Stimulated activated effector memory CD8-positive, alpha-beta T cell treated with anti-CD3 and anti-CD28 coated beads, Interleukin-12 subunit alpha, Interleukin-12 subunit beta, amount 100 ng/mL, for 72 hours (primary cell): ENCODE results near the gene ANKH.
A peak's percentile ranks its signal among the peaks of the same experiment; 100 is the strongest.
"Not testable (repeated sequence)": the region's sequence is repeated elsewhere in the genome, so short reads cannot be mapped to it uniquely, and the experiment has no call there.

ENCODE experiments used
- ATAC-seq: fragments of 150-1000 bp; cut with Tn5 transposase; 2 replicates; pipeline ENCODE4 v1.10.0; 2021
- DNase-seq, 2 donors: peaks; one replicate each; pipeline ENCODE4 v3.0.0; 2021 to 2022; ENCODE audit warnings: low spot score in 2 of 2
- H3K27ac Mint-ChIP-seq: one replicate; pipeline ENCODE4 v1.8.0; 2022; ENCODE audit warnings: mild to moderate bottlenecking, mixed read lengths
- H3K36me3 Mint-ChIP-seq: one replicate; pipeline ENCODE4 v1.8.0; 2022; ENCODE audit warnings: mild to moderate bottlenecking, mixed read lengths
- H3K4me1 Mint-ChIP-seq: one replicate; pipeline ENCODE4 v1.8.0; 2022; ENCODE audit warnings: mixed read lengths
- H3K4me3 Mint-ChIP-seq: one replicate; pipeline ENCODE4 v1.8.0; 2022; ENCODE audit warnings: mild to moderate bottlenecking, mixed read lengths
- H3K9me3 Mint-ChIP-seq: one replicate; pipeline ENCODE4 v1.8.0; 2022; ENCODE audit warnings: mixed read lengths

The ANKH gene

DNA sequence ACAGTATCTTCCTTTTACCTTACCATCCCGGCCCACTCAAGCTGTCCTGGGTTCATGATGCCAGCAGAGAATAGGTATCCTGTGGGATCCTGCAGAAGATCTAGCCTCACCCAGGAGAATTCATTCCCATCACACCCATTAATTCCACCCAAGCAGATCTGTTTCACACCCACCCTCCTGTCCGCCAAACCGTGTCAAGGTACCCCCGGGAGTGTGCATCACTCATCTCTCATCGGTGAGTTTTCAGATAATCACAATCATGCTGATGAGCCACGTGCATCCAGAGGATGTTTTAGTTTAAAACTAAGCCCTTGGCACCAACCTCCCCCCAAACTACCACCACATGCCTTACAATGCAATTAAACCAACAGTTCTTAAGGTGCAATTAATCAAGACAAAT lies 18.8 kb downstream of the ANKH start:
- ATAC-seq (no peak), DNase-seq (no peak)
- no peak overlapping the region for H3K27ac Mint-ChIP-seq
- H3K4me3 Mint-ChIP-seq: no peak overlapping the region
- H3K36me3 Mint-ChIP-seq: peaks cover 37% of the 10 kb centered on the region
- no peaks in the 10 kb centered on the region for H3K9me3 Mint-ChIP-seq
- H3K4me1 Mint-ChIP-seq: peaks cover 20% of the 10 kb centered on the region

DNA sequence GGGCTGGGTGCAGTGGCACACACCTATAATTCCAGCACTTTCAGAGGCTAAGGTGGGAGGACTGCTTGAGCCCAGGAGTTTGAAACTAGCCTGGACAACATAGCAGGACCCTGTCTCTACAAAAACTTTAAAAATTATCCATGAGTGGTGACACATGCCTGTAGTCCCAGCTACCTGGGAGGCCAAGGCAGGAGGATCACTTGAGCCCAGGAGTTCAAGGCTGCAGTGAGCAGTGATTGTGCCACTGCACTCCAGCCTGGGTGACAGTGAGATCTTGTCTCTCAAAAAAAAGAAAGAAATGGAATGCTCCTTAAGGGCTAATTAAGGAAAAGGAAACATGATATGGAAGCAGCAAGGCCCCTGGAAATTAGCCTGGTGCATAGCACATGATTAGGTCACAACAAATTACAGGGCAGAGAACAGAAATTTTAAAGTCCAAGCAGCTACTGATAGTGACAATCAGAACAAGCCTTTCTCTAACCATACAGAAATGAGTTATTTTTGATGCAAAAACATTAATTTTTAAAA lies 19.5 kb downstream of the ANKH start:
- DNase-seq (no peak), ATAC-seq (no peak)
- peaks cover 20% of the 10 kb centered on the region for H3K4me1 Mint-ChIP-seq
- no peaks in the 10 kb centered on the region for H3K9me3 Mint-ChIP-seq
- peaks cover 33% of the 10 kb centered on the region for H3K36me3 Mint-ChIP-seq
- no peak overlapping the region for H3K27ac Mint-ChIP-seq
- H3K4me3 Mint-ChIP-seq: no peak overlapping the region

DNA sequence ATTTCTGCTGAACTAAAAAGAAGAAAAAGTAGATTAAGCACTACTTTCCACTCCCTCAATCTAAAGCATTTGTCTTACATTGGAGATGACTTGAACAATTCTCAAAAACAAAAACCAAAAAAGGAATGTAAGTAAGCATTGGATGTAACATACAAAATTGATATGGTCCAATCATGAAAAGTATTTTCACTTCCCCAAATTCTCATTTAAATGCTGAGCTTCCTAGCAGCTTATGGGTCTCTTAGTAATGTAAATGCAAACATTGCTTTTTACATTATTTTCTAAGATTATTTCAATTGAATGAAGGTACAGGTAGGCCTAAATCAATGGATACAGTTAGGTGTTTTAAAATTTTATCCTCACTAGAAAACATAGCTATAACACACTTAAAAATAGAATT lies 20.0 kb downstream of the ANKH start:
- ATAC-seq (no peak), DNase-seq (no peak)
- peaks cover 37% of the 10 kb centered on the region for H3K36me3 Mint-ChIP-seq
- H3K4me1 Mint-ChIP-seq: peaks cover 20% of the 10 kb centered on the region
- H3K9me3 Mint-ChIP-seq: no peaks in the 10 kb centered on the region
- no peak overlapping the region for H3K27ac Mint-ChIP-seq
- H3K4me3 Mint-ChIP-seq: no peak overlapping the region

DNA sequence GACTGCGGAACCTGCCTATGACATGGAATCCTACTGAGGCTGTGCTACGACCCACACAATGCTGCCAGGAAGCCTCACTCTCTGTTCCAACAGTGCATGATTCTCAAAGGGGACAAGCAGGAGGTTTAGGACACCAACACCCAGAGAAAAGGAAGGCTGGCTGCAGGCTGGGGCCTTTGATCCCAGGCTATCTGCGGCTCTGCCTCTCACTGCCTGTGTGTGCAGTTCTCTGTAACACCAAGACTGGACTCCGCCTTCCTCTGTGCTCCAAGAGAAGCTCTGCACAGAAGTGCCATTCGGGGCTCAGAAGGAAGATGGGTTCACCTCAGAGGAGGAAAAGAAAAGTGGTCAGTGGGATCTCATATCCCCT lies 20.5 kb downstream of the ANKH start:
- no peak overlapping the region for H3K27ac Mint-ChIP-seq
- no peaks in the 10 kb centered on the region for H3K9me3 Mint-ChIP-seq
- peaks cover 20% of the 10 kb centered on the region for H3K4me1 Mint-ChIP-seq
- no peak for DNase-seq
- no peak for ATAC-seq
- no peak overlapping the region for H3K4me3 Mint-ChIP-seq
- H3K36me3 Mint-ChIP-seq: peaks cover 40% of the 10 kb centered on the region

DNA sequence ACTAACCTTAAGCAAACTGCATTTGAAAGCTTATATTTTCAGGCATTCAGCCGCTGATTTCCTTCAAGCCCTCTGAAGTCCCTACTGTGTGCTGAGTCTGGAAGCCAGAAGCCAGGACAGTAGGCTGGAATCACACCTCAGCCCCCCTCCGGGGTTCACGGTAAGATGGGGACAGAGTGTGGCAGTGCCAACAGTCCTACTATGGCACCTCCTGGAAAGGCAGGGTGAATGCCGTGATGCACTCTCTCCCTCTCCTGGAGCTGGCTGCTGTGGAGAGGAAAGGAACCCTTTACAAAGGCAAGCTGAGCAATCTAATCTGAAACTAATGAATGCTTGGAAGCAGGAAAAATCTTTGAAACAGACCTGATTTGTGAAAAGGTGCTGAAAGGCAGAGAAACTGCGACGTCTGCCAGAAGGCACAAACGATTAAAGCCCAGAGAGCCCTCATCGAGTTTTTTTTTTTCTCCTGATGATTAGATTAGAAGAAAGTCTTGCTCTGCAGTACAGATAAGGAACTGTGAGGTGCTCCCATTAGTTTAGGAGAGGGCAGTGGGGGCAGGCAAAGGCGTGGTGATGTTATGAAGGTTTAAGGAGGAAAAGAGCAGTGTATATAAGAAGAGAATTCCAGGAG lies 21.0 kb downstream of the ANKH start:
- H3K4me1 Mint-ChIP-seq: peaks cover 20% of the 10 kb centered on the region
- no peak overlapping the region for H3K4me3 Mint-ChIP-seq
- no peak overlapping the region for H3K27ac Mint-ChIP-seq
- ATAC-seq: no peak
- H3K36me3 Mint-ChIP-seq: peaks cover 40% of the 10 kb centered on the region
- no peaks in the 10 kb centered on the region for H3K9me3 Mint-ChIP-seq
- DNase-seq: no peak

DNA sequence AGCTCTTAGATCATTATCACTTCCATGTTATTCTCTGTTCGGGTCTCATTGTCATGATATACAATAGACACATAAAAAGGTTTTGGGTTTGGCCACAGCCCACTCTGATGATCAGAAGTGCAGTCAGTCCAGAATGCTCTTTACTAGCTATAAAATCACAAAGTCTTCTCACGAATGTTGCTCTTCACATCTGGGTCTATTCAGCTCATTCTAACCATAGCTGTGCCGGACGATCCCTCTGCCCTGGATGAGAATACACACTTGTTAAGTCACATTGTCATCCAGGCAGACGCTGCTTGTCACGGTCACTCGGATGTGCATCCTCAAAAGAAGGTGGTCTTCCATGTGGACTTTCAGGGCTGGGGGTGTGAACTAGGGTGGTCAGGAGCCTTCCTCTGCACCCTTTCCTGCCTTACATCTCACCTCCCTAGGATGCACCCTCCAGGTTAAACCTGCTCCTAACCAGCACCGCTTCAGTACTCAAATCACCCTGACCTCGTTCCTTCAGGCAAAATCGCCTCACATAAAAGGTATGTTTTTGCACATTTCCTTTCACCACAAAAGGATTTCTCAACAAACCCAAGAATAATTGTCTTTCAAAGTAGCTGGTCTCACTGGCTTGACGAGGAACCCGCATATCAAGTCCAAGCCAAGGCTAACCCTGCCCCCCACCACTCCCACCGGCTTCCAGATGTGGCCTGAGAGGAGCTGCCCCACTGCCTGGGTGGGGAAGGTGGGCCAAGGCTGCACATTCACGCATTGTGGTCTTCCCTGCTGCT lies 21.9 kb downstream of the ANKH start:
- Mint-ChIP-seq H3K4me1 (peaks cover 12% of the 10 kb centered on the region), H3K9me3 (no peaks in the 10 kb centered on the region), H3K27ac (peak overlapping the region; percentile 10), H3K36me3 (peaks cover 40% of the 10 kb centered on the region), H3K4me3 (no peak overlapping the region)
- ATAC-seq: no peak
- no peak for DNase-seq

DNA sequence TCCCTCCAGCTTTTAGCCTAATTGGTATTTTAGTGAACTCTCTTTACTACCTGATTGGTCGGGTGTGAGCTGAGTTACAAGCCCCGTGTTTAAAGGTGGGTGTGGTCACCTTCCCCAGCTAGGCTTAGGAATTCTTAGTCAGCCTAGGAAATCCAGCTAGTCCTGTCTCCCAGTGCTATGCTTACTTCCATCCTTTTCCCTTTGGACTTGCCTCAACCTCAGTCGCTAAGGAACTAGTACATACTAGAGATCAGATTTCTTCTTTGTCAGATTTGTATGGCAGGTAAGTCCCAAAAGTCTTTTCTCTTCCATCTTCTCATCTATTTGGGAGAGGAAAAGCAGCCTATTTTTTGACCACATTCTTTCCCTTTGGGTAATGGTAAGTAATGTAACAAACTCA lies 22.6 kb downstream of the ANKH start:
- not testable (repeated sequence) for DNase-seq, H3K27ac Mint-ChIP-seq, H3K4me3 Mint-ChIP-seq, H3K9me3 Mint-ChIP-seq, ATAC-seq
- peaks cover 10% of the 10 kb centered on the region for H3K4me1 Mint-ChIP-seq
- H3K36me3 Mint-ChIP-seq: peaks cover 40% of the 10 kb centered on the region

DNA sequence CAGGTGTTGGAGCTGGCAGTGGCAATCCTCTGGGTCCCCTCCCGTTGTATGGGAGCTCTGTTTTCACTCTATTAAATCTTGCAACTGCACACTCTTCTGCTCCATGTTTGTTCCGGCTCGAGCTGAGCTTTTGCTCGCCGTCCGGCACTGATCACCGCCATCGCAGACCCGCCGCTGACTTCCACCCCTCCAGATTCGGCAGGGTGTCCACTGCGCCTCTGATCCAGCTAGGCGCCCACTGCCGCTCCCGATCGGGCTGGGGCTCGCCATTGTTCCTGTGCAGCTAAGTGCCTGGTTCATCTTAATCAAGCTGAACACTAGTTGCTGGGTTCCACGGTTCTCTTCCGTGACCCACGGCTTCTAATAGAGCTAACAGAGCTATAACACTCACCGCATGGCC lies 23.2 kb downstream of the ANKH start:
- Mint-ChIP-seq H3K36me3 (peaks cover 43% of the 10 kb centered on the region), H3K4me3 (no peak overlapping the region), H3K4me1 (peaks cover 10% of the 10 kb centered on the region), H3K9me3 (no peaks in the 10 kb centered on the region), H3K27ac (no peak overlapping the region)
- DNase-seq (no peak), ATAC-seq (no peak)

DNA sequence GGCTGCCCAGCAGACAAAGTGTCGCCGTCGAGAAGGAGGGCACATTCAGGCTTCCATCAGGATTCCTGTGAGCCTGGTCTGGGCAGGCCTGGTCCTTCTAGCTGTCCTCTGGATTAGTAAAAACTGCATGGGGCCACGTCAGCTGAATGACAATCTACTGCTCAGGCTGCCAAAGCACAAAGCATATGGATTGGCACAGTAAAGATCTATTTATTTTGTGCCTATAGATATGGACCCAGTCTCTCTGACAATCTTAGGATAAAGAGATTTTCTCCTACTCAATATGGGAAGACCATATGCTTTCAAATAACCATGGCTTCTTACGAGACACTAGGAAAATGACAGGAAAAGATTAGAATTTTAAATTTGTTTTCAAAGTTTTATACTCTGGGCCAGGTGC lies 24.1 kb downstream of the ANKH start:
- H3K36me3 Mint-ChIP-seq: peaks cover 48% of the 10 kb centered on the region
- H3K9me3 Mint-ChIP-seq: no peaks in the 10 kb centered on the region
- ATAC-seq (no peak), DNase-seq (no peak)
- peaks cover 6% of the 10 kb centered on the region for H3K4me1 Mint-ChIP-seq
- no peak overlapping the region for H3K27ac Mint-ChIP-seq
- no peak overlapping the region for H3K4me3 Mint-ChIP-seq

DNA sequence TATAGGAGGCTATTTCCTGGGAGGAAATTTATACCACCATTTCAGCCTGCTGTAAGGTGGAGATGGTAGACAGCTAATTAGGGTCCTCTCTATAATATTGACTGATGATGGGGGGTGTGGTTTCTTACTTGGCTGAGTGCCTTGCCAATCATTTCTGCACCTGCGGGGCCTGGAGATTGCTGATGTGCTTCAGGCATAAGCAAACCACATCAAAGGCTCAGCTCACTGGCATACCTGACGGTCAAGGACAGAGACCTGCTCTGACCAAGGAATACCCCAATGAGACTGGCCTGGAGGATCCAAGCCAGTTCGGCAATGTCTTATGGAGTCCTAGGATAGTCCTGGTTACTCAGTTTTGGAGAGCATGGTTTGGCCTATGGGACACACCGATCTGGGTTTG lies 29.5 kb downstream of the ANKH start:
- ATAC-seq (no peak), DNase-seq (no peak)
- H3K36me3 Mint-ChIP-seq: peaks cover 48% of the 10 kb centered on the region

DNA sequence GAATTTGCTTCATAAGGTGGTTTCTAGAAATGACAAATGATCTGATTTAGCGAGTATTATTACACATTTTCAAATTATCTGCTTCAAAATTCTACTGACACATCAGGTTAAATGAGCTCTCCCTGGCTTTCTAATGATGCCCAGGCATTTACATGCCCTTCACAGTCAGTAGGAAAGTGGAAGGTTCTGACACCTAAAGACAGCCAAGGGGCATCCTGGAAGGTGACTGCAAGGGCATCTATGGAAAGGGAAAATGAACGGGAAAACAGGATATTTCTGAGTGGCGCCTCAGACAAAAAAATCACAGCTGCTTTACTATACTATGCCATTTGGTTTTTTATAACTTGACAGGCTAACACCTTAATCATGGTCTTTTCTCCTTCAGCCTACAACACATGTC lies 31.0 kb downstream of the ANKH start:
- no peaks in the 10 kb centered on the region for H3K9me3 Mint-ChIP-seq
- peaks cover 9% of the 10 kb centered on the region for H3K4me1 Mint-ChIP-seq
- no peak overlapping the region for H3K4me3 Mint-ChIP-seq
- no peak overlapping the region for H3K27ac Mint-ChIP-seq
- DNase-seq: no peak
- ATAC-seq: no peak
- peaks cover 41% of the 10 kb centered on the region for H3K36me3 Mint-ChIP-seq

More for the DNA sequence above, 29.5 kb downstream of the ANKH start:
- no peaks in the 10 kb centered on the region for H3K9me3 Mint-ChIP-seq
- no peak overlapping the region for H3K27ac Mint-ChIP-seq
- H3K4me1 Mint-ChIP-seq: peaks cover 8% of the 10 kb centered on the region
- H3K4me3 Mint-ChIP-seq: no peak overlapping the region

DNA sequence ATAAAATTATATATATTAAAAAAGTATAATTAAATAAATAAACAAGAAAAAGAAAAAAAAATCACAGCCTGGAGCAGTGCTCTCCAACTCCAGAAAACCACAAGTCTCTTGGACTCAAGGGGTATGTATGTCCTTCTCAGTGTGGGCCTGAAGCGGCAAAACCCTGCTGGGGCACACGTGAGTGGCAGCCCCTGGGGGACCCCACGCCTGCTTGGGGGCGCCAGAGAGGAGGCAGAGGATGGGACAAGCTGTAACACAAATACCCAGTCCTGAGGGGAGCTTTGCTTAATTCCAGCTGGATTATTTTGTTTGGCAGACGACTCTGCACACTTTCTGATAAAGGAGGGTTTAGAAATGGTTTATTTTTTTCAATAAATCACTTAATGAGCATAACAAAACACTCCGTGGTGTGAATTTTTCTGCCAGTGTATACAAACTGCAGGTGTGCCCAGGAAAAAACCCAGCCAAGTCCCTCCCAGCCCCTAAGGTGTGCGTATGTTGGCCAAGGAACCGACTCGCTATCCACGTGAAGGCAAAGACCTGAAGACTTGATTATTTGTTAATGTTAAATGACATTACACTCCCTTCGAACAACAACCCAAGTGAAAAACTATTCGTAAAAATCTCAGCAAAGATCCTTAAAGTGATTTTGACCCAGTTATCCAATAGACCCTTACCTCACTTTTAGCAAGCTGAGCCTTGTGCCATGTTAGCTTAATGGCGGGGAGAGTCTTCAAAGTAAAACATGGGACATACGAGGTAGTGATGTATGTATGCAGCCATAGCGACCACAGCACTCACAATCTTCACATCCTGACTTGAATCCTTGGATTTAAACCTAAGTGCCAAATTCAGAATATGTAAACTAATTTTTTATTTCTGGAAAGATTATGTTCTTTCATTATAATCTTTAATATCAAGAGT lies 32.9 kb downstream of the ANKH start:
- no peaks in the 10 kb centered on the region for H3K9me3 Mint-ChIP-seq
- H3K27ac Mint-ChIP-seq: no peak overlapping the region
- H3K4me1 Mint-ChIP-seq: peaks cover 23% of the 10 kb centered on the region
- DNase-seq (no peak), ATAC-seq (no peak)
- H3K4me3 Mint-ChIP-seq: no peak overlapping the region
- peaks cover 40% of the 10 kb centered on the region for H3K36me3 Mint-ChIP-seq

DNA sequence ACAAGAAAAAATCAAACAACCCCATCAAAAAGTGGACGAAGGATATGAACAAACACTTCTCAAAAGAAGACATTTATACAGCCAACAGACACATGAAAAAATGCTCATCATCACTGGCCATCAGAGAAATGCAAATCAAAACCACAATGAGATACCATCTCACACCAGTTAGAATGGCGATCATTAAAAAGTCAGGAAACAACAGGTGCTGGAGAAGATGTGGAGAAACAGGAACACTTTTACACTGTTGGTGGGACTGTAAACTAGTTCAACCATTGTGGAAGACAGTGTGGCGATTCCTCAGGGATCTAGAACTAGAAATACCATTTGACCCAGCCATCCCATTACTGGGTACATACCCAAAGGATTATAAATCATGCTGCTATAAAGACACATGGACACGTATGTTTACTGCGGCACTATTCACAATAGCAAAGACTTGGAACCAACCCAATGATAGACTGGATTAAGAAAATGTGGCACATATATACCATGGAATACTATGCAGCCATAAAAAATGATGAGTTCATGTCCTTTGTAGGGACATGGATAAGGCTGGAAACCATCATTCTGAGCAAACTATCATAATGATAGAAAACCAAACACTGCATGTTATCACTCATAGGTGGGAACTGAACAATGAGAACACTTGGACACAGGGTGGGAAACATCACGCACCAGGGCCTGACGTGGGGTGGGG lies 34.0 kb downstream of the ANKH start:
- H3K9me3 Mint-ChIP-seq, ATAC-seq, H3K27ac Mint-ChIP-seq, DNase-seq, H3K4me3 Mint-ChIP-seq: not testable (repeated sequence)
- peaks cover 26% of the 10 kb centered on the region for H3K4me1 Mint-ChIP-seq
- peaks cover 32% of the 10 kb centered on the region for H3K36me3 Mint-ChIP-seq

DNA sequence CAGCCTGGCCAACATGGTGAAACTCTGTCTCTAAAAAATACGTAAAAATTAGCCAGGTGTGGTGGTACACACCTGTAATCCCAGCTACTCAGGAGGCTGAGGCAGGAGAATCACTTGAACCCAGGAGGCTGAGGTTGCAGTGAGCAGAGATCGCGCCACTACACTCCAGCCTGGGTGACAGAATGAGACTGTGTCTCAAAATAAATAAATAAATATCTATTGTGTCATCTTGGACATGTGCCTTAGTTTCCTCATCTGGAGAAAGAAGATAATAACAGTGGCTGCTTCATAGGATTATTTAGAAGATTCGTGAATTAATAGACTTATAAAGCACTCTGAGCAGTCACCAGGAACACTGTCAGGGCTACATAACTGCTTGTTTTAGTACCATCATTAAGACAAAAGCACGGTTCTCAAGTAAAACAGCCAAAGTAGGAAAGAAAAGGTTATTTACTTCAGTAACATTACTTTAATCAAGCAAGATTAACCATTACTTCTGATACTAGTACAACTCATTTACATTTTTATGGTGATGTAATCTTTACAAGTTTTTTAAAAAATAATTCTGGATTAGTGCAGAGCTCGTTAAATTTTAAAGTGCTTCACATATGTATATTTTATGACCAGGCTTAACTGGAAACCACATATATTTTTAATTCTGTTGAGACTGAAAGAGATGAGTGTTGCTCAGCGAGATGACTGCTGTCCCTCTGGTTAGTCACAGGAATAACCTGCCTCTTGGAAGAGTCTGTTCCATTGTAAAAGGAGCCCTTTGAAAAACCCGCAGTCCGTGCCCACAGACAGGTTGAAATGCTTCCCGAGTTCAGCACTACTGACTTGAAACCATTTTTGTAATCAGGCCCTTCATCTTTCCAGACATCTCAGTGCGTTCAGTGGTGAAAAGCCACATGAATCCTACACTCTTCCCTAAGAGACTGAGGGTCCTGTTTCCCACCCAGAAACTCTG lies 36.7 kb downstream of the ANKH start:
- no peaks in the 10 kb centered on the region for H3K9me3 Mint-ChIP-seq
- peak overlapping the region; percentile 41 for H3K27ac Mint-ChIP-seq
- peaks cover 15% of the 10 kb centered on the region for H3K36me3 Mint-ChIP-seq
- DNase-seq (no peak), ATAC-seq (no peak)
- peaks cover 24% of the 10 kb centered on the region for H3K4me1 Mint-ChIP-seq
- no peak overlapping the region for H3K4me3 Mint-ChIP-seq
